Esophagus (tissue), 2 donors: ENCODE measurements around the gene TMEM81. TPM values are rescaled to one million over a fixed set of nuclear protein-coding genes. Genes with fewer than 3 reads are reported as not detected.

ENCODE experiments used
- polyA plus RNA-seq, 2 donors: library from polyadenylated mRNA; stranded (reverse); fragments of 200-250 nt; gene quantifications; one replicate each; pipeline ENCODE4 v1.2.3, GENCODE V29; 2013
- donor health status: healthy with polysubstance abuse.
- donor health status: Bipolar disorder and iron deficiency.

The TMEM81 gene
- polyA plus RNA-seq, 2 donors = 1.0 to 1.8 TPM

Other genes with a start within 250 kb of the TMEM81 start
- 10 to 100 TPM in 1 of 2 donors, 1 to 10 TPM in 1; 6.0 to 10.6 TPM for gene NFASC, start 213.6 kb downstream of the TMEM81 start, polyA plus RNA-seq
- under 1 TPM; 0.02 to 0.06 TPM for gene CNTN2, start 41.2 kb downstream of the TMEM81 start, polyA plus RNA-seq
- gene RBBP5, start 37.5 kb upstream of the TMEM81 start, polyA plus RNA-seq = 1 to 10 TPM; 3.0 to 4.0 TPM
- 1 to 10 TPM; 3.2 to 3.4 TPM for gene DSTYK, start 127.2 kb upstream of the TMEM81 start, polyA plus RNA-seq
- gene TMCC2, start 143.5 kb upstream of the TMEM81 start, polyA plus RNA-seq = under 1 TPM; 0.58 to 0.59 TPM
- gene NUAK2, start 237.3 kb upstream of the TMEM81 start, polyA plus RNA-seq = 10 to 100 TPM; 14.7 to 28.3 TPM